HG02610 (cell line): ENCODE results near the gene BTBD9.
A peak's percentile ranks its signal among the peaks of the same experiment; 100 is the strongest.
"Not testable (repeated sequence)": the region's sequence is repeated elsewhere in the genome, so short reads cannot be mapped to it uniquely, and the experiment has no call there.

Source experiments
- ATAC-seq: cut with Tn5 transposase; IDR thresholded peaks from one replicate; pipeline ENCODE4 v1.9.1; 2021; ENCODE audit warnings: mild to moderate bottlenecking, moderate library complexity; ENCODE audit not compliant: unreplicated experiment

Gene BTBD9

DNA sequence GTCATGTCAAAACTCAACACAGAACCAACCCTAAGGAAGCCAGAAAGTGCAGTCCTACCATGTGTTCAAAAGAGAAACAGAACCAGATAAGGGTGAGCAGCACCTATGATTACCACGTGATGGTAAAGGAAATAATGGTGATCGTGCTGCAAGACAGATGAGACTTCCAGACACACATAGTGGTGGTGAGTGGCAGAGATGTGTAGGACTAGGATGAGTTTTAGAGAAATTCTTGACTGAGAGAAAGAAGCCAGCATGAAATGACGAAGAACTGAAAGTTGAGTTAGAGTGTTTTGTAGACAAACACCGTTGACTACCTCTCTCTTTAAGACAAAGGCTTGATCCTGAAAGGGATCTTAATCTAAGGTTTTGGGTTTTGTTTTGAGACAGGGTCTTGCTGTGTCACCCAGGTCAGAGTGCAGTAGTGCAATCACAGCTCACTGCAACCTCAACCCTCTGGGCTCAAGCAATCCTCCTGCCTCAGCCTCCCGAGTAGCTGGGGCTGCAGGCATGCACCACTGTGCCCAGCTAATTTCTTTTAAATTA is 10.6 kb upstream of the BTBD9 start:
- no peak for ATAC-seq

DNA sequence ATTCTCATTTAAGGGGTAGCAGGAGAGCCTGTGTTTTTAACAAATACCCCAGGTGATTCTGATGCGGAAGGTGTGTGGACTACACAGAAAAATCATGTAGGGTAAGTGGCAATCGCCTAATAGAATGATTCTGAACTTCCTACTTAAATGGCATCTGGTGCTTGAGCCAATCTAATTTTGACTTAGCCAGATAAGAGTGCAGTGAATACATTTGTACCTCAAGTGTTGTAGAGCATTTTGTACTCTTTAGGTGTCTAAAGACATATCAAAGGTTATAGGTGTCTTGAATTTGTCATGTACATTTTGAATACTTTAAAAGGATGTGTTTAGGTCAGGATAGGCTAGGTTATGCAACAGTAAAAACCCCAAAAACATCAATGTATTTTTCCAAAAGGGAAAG is 10.0 kb upstream of the BTBD9 start:
- ATAC-seq = no peak

DNA sequence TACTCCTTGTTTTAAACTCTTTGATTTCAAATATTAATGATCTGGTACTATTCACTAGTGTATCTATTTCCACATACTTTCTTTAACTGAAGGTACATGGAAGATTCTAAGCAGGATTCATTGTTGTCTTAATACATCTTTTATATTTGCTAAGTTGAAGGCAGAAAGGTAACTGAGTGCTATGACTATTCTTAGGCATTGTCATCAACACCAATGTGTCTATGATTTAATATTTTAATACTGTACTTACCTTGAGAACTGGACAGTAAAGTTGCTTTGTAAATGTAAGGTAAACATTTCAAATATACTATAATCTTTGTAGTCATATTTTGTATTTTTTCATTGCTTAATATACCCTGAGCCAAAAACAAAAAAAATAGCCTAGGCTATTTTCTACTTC is 8.9 kb upstream of the BTBD9 start:
- no peak for ATAC-seq

DNA sequence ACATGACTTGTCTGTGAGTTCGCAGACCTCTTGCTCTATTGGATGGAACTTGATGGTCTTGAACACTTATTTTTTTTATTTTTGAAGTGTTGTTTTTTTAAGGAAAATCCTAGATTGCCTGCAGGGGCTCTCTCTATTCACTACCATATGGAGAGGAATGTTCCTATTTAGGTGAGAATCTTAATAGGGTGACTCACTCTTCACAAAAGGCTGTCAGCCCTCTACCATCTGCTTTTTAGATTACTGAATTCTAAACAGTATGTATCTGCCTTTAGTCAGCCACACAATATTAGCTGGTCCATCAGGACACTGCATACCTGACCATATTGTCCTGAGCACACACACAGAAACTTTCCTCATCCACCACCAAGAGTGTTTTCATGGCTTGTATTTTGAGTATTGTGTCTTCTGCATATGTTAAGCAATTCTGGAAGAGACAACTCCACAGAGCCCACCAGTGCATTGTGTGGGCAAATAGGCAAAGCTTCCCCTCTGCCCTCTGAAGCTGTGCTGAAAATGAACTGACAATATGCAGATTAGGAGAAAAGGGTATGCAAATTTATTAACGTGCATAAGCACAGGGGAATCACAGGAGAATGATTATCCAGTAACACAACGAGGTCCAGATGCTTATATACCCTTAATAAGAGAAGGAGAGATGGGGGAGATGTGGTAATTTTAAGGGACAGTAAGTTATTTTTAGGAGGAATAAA is 6.6 kb upstream of the BTBD9 start:
- ATAC-seq = no peak

DNA sequence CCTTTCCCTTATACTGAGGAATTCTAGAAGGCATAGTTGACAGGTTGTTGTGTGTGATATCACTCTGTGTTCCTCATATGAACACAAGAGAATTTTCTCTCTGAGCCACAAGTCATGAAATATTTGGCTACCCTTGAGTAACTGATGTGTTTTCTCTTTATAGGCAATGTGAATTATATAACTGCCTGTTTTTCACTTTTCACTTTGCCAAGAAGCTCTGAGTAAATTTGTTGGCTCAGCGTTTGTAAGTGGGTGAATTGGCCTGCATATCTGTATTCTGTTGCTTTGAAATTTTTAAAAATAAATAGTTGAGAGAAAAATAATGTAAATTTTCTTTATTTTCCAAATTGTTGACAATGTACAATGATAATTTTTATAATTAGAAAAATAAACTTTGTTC is 5.2 kb upstream of the BTBD9 start:
- no peak for ATAC-seq

DNA sequence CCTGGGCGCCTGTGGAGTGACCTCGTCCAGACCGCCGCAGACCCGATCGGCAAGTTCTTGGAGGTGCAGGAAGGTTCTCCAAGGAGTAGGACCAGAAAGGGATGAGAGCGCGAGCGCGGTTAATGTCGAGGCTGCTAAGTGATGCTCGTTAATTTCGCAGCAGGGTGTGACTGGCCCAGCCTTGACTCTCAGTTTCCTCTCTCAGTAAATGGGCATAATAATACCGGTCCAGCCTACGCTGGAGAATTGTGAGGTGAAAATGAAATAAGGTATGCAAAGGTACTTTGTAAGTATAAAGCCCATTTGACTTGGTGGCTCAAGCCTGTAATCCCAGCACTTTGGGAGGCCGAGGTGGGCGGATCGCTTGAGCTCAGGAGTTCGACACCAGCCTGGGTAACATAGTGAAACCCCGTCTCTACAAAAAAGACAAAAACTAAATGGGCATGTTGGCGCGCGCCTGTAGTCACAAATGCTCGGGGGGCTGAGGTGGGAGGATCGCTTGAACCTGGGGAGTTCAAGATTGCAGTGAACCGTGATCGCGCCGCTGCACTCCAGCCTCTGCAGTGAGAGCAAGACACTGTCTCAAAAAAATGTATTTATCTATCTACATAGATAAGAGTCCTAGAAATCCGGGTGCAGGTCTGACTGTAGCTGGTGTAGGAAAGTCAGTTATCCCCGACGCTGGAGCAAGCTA is 634 bp upstream of the BTBD9 start:
- ATAC-seq = peak; percentile 15

DNA sequence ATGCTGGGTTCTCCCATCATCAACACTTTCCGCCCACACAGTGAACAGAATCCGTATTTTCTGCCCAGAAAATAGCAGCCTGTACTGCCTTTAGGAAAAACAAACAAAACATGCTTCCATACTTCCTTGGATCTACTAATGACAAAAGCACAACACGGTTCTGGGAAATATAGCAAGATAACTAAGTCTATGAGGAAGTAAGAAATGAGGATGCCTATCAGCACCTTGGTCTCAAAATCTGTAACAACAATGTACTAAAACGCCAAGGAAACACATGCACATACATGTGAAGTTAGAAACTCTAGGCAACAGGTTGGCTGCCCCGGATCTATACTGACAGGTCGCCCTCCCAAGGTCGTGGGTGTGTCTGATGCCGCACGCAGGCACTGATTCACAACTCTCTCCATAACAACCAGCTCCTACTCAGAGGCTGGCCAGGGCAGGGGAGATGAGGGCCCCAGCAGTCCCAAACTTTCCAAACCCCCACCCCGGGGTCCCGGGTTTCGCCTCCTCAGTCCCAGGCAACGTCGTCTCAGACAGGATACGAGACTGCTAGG is 710 bp downstream of the BTBD9 start:
- ATAC-seq = peak; percentile 25

DNA sequence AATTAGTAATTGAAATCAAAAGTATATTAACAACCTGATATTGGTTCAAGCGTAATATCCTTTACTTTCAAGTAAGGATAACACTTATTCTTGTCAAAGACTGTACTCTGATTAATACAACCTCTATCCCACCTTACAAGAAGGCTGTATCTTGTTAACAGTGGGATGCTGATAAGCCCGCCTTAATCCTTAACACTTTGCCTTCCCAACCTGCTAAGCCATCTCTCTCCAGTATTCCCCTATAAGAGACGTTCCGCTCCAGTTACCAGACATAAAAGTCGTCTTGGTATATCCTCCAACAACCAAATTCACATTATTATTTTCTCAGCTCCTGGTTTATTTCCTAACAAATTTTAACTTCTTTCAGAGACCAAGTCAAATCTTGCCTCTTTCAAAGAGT is 2.0 kb downstream of the BTBD9 start:
- no peak for ATAC-seq

DNA sequence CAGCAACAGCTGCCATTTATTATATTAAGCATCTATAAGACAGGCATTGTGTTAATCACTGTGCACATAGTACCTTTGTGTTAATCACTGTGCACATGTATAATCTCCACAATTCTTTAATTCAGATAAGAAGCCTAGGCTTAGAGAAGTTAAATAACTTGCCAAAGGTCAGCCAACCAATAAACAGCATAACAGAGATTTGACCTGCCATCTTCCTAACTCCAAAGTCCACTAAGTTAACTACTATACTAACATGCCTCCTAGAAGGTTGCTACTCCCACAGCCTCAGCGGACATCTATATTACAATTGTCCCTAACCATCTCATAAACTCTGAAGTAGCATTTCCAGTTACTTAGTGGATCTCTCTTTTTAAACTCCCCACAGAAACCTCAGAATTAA is 3.7 kb downstream of the BTBD9 start:
- no peak for ATAC-seq

DNA sequence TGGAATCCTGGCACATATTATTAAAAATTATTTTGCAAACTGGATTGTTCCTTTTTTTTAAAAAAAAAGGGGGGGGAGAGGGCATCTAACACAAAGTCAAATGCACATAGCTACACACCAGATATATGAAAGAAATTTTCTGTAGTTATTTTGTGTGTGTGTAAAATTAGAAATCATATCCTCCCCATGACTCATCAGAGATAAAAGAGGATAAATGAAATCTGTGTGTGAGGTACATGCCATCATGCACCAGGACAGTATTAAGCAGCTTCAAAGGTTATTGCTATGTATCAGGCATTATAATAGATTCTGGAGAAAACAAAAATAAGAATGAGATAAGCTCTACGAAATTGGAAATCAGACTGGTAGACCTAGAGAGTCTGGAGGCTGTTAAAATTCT is 5.2 kb downstream of the BTBD9 start:
- no peak for ATAC-seq

DNA sequence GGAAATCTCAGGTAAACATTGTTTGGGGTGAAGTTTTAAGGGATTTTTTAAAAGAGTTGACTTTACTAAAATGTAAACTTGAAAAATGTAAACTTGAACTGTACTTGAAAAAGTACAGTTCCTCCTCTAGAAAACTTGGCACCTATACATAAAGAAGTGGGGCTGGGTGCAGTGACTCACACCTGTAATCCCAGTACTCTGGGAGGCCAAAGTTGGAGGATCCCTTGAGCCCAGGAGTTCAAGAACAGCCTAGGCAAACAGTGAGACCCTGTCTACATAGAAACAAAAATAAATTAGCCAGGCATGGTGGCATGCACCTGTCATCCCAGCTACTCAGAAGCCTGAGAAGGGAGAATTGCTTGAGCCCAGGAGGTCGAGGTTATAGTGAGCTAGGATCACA is 7.2 kb downstream of the BTBD9 start:
- no peak for ATAC-seq

DNA sequence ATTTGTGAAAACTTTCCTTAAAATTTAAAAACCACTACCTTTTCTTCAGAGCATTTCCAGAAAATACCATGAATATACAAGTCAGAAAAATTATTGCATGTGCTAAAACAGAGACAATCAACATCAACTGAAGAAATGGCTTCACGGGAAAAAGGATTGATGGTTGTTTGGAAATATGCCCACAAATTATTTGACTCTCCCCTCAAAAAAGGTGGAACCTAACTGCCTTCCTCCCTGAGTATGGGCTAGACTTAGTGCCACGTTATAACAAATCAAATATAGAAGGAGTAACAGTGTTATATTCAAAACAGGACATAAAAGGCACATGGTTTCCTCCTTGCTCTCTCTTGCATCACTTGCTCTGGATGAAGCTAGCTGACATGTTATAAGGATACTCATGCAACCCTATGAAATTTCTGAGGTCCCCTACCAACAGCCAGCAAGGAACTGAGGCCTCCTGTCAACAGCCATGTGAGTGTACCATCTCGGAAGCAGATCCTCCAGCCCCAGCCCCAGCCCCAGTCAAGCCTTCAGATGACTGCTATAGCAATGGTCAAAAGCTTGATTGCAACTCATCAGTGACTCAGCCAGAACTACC is 8.4 kb downstream of the BTBD9 start:
- ATAC-seq = no peak

DNA sequence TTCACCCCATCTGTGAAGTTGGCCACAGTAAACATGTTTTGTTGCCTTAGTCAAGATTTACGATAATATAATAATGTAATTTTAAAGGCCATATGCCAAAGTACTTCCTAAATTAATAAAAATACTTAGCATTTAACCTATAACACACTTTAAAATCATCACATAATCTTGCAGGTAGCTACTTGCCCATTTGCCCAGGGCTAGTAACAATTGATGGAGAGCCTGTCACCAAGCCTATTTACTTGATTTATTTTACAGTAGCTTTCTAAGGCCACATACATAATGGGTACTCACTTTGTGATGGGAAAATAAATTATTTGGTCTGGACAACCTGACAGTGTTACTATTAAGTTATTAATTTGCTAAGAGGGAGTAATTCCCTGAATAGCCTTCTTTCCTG is 14.5 kb downstream of the BTBD9 start:
- ATAC-seq = no peak

DNA sequence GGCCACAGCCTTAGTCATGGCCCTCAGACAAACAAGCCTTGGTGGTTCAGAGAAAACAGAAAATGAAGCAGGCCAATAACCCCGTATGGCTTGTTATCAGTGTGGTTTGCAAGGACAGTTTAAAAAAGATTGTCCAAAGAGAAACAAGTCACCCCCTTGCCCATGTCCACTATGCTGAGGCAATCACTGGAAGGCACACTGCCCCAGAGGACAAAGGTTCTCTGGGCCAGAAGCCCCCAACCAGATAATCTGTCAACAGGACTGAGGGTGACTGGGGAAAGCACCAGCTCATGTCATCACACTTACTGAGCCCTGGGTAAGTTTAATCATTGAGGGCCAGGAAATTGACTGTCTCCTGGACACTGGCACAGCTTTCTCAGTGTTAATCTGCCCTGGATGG is 20.4 kb downstream of the BTBD9 start:
- ATAC-seq = not testable (repeated sequence)

DNA sequence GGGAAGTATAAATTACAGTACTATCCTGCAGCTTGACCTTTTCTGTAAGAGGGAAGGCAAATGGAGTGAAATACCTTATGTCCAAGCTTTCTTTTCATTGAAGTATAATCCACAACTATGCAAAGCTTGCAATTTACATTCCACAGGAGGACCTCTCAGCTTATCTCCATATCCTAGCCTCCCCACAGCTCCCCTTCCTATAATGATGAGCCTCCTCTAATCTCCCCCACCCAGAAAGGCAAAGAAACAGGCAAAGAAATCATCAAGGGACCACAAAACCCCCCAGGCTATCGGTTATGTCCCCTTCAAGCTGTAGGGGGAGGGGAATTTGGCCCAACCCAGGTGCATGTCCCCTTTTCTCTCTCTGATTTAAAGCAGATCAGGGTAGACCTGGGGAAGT is 21.4 kb downstream of the BTBD9 start:
- ATAC-seq = not testable (repeated sequence)

DNA sequence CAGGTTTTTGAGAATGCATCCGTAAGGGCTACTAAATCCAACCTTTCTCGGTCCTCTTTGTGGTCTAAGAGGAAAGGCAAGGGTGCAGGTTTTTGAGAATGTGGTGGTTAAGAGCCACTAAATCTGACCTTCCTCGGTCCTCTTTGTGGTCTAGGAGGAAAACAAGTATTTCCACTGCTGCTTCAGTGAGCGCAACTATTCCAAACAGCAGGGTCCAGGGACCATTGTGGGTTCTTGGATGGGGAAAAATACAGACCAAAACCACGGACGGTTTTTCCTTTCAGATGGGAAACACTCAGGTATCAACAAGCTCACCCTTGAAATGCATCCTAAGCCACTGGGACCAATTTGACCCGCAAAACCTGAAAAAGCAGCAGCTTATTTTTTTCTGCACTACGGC is 21.9 kb downstream of the BTBD9 start:
- ATAC-seq = no peak

DNA sequence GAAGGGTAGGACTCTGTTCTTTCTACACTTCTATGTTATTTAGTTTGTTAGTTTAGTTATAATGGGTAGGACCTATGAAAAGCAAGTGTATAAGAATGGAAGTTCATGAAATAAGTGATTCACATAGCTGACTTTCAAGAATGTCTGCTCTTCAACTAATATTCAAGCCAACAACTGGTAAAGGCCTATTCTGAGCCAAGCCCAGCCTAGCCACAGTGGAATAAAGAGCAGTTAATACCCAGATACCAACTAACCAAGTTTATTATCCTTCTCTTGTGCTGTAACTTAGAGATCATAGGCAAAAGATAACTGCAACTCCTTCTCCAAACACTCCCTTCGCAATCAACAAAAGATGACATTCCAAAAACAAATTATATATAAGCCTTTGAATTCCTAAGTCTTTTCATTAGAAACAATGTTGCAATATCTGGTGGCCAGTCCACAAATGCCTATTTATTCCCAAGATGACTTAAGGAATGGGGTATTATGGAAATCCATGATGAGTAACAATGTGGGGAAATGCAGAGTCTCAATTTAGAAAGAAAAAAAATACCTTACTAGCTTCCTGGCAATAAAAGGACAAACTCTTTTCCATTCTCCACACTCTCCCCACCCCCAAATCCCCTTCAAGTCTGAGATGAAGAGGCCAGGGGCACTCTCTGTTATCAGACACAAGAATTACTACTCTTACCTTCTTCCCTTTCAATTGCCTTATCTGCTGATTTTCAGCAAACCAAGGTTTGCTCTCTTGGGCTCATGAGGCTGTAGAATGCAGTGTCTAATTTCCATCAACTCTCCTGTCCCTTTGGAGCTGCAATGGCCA is 27.4 kb downstream of the BTBD9 start:
- ATAC-seq = no peak

DNA sequence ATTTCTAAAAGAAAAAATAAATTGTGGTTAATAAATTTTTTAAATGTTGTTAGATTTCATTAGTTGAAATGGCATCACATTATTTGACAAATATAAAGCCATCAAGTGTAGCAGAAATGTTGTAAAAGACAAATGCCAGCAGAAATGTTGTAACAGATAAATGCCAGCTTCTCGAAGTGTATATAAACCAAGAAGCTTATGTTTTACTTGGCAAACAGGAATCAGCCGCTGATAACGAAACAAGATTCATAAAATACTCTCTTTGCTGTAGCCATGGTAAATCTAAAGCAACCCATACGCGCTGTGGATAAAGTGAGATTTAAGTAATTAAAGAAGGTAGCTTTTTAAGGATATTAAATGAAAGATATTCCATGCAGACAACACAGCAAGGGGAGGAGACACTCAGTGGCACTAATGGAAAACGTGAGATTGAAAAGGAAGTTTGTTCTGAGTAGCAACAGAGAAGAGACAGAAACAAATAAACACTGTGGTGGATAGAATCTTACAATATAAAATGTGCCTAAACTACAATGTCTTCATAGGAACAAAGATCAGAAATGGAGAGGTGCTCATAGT is 29.6 kb downstream of the BTBD9 start:
- ATAC-seq = no peak

DNA sequence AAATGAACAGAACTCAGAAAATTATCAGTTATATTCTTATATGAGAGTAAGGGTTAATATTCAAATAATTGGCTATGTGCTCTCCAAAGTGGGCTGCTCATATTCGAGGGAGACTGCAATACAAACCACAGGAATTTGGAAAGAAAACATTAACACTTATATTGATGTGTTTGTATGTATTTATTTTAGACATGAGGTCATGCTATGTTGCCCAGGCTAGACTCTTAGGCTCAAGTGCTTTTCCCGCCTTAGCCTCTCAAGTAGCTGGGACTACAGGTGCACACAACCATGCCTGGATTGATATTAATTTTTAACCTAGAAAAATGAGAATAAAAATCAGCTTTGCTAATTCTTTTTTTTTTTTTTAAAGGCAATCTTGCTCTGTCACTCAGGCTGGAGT is 35.0 kb downstream of the BTBD9 start:
- ATAC-seq = no peak

DNA sequence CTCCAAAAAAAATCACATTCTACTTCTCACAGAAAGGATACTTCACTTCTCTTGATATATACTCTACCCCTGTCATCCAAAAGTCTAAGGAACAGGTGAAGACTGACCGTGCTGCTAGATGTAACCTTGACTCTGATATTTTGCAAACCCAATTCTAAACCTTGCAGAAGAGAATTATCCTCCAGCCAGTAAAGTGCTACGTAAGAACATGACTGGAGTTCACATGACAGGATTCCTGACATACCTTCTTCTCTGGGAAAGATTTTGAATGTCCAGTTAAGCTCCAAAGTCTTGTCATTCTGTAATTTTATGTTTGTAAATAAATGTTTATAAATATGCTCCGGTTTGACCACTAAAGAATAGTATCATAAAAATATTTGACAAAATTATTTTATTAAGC is 35.8 kb downstream of the BTBD9 start:
- ATAC-seq = no peak

DNA sequence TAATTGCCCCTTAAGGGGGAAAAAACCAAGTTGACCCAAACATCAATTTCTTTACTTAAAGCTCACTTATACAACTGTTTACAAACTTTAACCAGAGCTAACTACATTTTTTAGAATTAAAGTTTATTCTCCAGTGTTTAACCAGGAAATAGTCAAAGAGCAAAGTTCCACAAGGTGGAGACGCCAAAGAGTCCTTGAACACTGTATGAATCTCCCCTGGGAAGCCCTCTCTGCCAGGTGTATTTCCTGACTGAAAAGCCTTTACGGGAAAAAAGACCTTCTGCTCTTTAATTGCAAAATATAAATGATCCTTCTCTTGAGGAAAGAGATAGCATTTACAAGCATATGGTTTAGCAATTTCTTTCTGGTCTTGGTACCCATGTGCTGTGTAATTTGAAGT is 36.2 kb downstream of the BTBD9 start:
- no peak for ATAC-seq
